GM19395 (cell line): ENCODE measurements around the gene LPP.

Experiments used
- ATAC-seq: cut with Tn5 transposase; IDR thresholded peaks from one replicate; pipeline ENCODE4 v1.9.1; 2021; ENCODE audit warnings: mild to moderate bottlenecking, moderate library complexity; ENCODE audit not compliant: unreplicated experiment

LPP gene

GRCh38 chr3:188135271-188135670 lies 18.7 kb upstream of the LPP start:
- ATAC-seq = no peak

DNA sequence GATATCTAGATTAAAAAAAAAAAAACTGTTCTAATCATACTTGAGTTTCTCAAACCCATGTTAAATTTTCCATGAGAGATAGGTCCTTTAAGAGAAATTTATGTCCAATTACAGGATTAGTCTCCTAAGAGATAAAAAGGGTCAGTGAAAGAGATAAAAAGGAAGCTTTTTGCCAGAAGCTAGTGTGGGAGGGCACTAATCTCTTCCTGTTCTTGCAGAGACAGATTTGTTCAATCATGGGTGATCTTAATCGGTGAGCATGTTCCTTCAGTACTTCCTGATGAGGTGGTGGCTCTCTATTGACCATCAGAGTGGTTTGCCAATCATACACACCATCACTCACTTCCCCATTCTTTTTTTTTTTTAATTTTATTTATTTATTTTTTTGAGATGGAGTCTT lies 16.9 kb upstream of the LPP start:
- ATAC-seq = no peak

DNA sequence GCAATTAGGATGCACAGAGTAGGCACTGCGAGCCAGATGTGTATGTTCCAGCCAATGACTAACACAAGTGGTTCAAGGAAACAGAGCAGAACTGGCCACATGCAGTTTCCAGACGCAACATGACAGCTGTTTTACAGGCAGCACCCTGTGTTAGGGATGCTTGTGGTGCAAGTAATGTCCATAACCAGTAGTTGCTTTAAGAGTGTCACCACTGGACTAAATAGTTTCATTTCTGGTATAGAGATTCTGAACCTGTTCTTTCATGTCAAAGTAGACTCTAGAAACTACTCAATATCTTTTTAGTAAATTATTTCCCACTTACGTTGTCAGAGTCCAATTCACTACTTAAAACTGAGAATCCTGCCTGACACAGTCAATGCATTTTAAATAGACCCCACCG lies 14.5 kb upstream of the LPP start:
- ATAC-seq = no peak

DNA sequence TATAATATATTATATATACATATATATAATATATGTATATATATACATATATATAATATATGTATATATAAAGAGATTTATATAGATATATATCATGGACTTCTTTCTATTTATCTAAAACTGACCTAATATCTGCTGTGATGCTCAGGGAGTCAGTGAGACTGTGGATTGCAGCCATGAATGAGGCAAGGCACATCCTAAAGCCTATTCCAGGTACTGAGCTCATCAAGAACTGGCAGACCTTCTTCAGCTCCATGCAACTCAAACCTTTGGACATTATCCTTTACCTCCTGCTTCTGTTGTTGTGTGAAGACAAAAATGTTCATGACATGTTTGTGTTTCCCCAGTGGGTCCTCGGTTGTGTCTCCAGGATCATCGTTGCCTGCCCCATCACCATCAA lies 7.7 kb upstream of the LPP start:
- no peak for ATAC-seq

- ATAC-seq = no peak
These were observed 6.2 kb upstream of the LPP start for GRCh38 chr3:188147782-188148181.

DNA sequence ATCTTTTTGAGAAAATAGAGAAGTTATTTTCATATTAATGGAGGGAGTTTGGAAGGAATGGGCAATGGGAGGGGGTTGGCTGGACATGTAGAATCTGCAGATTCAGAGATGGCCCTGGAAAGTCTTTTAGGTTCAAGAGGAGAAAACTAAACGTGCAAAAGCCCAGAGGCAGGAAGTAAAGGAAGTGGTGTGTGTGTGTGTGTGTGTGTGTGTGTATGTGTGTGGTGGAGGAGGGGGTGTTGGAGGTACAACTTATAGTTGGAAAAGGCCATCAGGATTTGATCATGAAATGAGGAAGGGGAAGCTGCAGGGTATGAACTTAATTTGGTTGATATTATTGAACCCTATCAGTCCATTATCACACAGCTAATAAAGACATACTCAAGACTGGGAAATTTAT lies 5.6 kb upstream of the LPP start:
- no peak for ATAC-seq

- ATAC-seq = no peak
These were observed 4.4 kb upstream of the LPP start for GRCh38 chr3:188149587-188149986.

GRCh38 chr3:188150982-188151381 lies 3.0 kb upstream of the LPP start:
- no peak for ATAC-seq

- ATAC-seq = no peak
These were observed 2.5 kb upstream of the LPP start for GRCh38 chr3:188151438-188151837.

DNA sequence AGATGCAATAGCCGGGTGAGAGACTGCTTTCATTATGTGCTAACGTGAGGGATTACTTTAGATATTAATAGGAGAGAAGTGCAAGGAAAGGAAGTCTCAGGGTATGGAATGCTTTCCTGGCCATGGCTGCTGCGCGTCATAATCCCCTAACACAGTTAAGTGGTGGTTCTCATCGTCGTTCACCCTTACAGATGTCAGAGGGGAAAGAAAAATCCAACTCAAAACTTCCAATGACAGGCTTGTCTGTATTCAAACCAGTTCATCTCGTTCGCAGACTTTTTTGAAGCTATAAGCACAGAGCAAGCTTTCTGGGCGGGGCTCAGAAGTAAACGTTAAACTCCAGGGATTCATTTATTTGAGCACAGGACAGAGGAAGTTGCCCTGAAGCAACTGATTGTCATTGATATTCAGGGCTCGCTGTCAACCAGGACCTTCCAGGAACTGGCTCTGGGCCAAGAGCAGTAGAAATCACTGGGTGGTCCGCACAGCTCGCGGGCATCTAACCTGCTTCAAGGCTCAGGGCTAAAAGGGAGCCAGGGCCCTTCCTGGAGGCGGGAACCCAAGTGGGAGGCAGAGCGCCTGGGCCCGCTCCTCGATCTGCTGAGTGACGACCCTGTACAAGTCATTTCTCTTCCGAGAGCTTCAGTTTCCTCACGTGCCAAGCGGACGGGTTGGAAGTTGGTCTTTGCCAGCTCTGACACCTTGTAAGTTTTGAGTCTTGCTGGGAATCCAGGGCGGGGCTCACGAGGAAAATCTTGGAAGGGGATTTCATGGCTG lies 1.1 kb upstream of the LPP start:
- no peak for ATAC-seq

GRCh38 chr3:188153437-188154013 lies 432 bp upstream of the LPP start:
- peak; percentile 29 for ATAC-seq

- no peak for ATAC-seq
These were observed 1.0 kb downstream of the LPP start for GRCh38 chr3:188154809-188155574.

GRCh38 chr3:188156056-188156455 lies 2.1 kb downstream of the LPP start:
- no peak for ATAC-seq

- no peak for ATAC-seq
These were observed 3.5 kb downstream of the LPP start for GRCh38 chr3:188157407-188157806.

DNA sequence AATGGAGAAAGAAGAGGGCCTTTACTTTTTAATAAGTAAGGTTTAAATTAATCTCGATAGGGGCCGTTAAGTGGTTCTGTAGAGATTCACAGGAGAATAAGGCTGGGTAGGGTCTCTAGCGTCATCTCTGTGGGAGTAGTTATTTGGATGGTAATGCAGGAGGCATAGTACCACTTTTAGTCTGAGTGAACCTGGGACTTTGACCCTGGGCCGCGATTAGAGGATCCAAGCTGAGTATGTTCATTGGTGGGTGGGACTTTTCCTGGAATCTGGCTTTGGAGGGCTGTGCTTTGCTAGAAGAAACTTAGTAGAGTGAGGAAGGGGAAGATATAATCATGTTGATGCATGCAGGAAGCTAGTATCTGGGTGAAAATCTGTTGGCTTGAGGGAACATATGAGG lies 4.0 kb downstream of the LPP start:
- no peak for ATAC-seq

GRCh38 chr3:188158731-188159310 lies 4.9 kb downstream of the LPP start:
- ATAC-seq = no peak

DNA sequence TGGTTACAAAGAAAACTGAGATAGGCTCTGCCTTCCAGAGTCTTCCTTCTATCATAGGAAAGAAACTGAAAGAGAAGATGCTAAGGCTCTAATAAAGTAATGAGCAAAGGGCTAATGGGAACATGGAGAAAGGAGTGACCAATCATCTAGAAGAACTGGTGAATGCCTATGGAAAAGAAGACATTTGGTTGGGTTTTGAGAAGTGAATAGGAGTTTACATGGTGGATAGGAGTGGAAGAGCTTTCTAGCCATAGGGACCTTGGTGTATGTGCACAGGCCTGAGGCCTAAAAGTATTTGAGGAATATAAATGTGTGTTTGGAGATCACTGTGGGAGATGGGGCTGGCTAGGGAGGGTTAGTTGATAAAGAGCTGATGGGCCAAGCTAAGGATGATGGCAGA lies 6.8 kb downstream of the LPP start:
- ATAC-seq = no peak

- no peak for ATAC-seq
These were observed 10.3 kb downstream of the LPP start for GRCh38 chr3:188164248-188164687.

- no peak for ATAC-seq
These were observed 11.6 kb downstream of the LPP start for GRCh38 chr3:188165596-188165995.

- ATAC-seq = no peak
These were observed 12.5 kb downstream of the LPP start for GRCh38 chr3:188166441-188166840.

- no peak for ATAC-seq
These were observed 14.2 kb downstream of the LPP start for GRCh38 chr3:188168186-188168585.

DNA sequence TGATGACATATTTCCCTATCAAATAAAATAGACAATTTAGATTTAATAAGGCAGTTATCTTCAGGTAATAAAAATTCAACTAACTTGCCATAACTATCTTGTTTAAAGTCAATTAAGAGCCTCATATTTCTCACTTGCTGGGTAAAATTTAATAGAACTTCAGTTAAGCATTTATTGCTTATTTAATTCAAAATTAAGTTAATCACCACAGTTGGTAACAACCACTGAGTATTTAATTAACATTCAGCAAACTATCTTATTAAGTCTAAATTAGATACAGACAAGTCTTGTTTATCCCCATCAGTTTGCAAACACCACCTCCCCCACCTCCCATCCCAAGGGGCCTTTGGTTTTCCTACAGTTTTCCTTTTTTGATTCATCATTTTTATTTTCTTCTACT lies 14.7 kb downstream of the LPP start:
- ATAC-seq = no peak
